Heart right ventricle (tissue), 16 donors: ENCODE data around the gene HERC6. TPM values are rescaled to one million over a fixed set of nuclear protein-coding genes. Genes with fewer than 3 reads are reported as not detected.

Experiments used
- ATAC-seq, 8 donors: fragments of 200-7000 bp; cut with Tn5 transposase; one replicate each; pipeline ENCODE4 v1.9.1; 2020; ENCODE audit warnings: mild to moderate bottlenecking in 8 of 8, moderate library complexity in 8 of 8, moderate number of reproducible peaks in 1 of 8
- DNase-seq, 2 donors: peaks; one replicate each; pipeline ENCODE4 v3.0.0-alpha.2; 2020
- H3K27ac ChIP-seq, 10 donors: fragments of 200-600 bp; sonication (generic) in 2 of 10; one replicate each; pipeline versions ENCODE4 v1.5.0 to v1.8.0; 2020 to 2022; ENCODE audit warnings: mild to moderate bottlenecking in 3 of 10
- H3K27me3 ChIP-seq, 7 donors: fragments of 200-600 bp; one replicate each; pipeline ENCODE4 v1.8.0; 2021 to 2022; ENCODE audit warnings: mild to moderate bottlenecking in 2 of 7
- H3K36me3 ChIP-seq, 9 donors: fragments of 200-600 bp; sonication (generic) in 1 of 9; one replicate each; pipeline versions ENCODE4 v1.5.0 to v1.8.0; 2020 to 2022; ENCODE audit warnings: mild to moderate bottlenecking in 2 of 9
- H3K4me1 ChIP-seq, 9 donors: fragments of 200-600 bp; sonication (generic) in 1 of 9; one replicate each; pipeline versions ENCODE4 v1.5.0 to v1.8.0; 2020 to 2022; ENCODE audit warnings: mild to moderate bottlenecking in 4 of 9
- H3K4me3 ChIP-seq, 10 donors: fragments of 200-600 bp; sonication (generic) in 2 of 10; one replicate each; pipeline versions ENCODE4 v1.5.0 to v1.8.0; 2020 to 2022; ENCODE audit warnings: mild to moderate bottlenecking in 7 of 10, moderate library complexity in 2 of 10
- H3K9me3 ChIP-seq, 11 donors: fragments of 200-600 bp in 10 of 11; sonication (generic) in 2 of 11; one replicate each; pipeline versions ENCODE4 v1.5.0 to v1.8.0; 2013 to 2022; ENCODE audit warnings: mild to moderate bottlenecking in 2 of 11, control low read depth in 1 of 11, moderate library complexity in 1 of 11
- CTCF ChIP-seq, 9 donors: fragments of 200-600 bp; sonication (generic) in 2 of 9; IDR thresholded peaks; one replicate each; pipeline versions ENCODE4 v1.5.0 to v1.8.0; 2021 to 2022; ENCODE audit warnings: antibody characterized with exemption in 9 of 9, mild to moderate bottlenecking in 5 of 9, moderate library complexity in 1 of 9
- WGBS, 2 donors: extraction: QIAGEN DNeasy Blood & Tissue Kit; methylation state at CpG; one replicate each; pipeline ENCODE4 v1.1.7; 2013; ENCODE audit warnings: inconsistent platforms in 1 of 2; 5-methylcytosine and 5-hydroxymethylcytosine counted together
- intact Hi-C, 10 donors: fragments of 100-400 bp; cut with DNase I; formaldehyde crosslinking; loops; one replicate each; pipeline versions ENCODE4 v1.11.1 to v1.14.2; 2022
- polyA plus RNA-seq, 2 donors: library from polyadenylated mRNA; stranded (reverse); fragments of 200-250 nt; gene quantifications; one replicate each; pipeline ENCODE4 v1.2.3, GENCODE V29; 2013
- total RNA-seq, 10 donors: library from RNA; stranded (reverse); fragmentation: NEBNext Ultra II Directional in 3 of 10; extraction: Animal tissue kit (Norgen Biotek cat#: 25700) in 3 of 10; gene quantifications; one replicate each; pipeline versions ENCODE4 v1.2.1 to v1.2.4, GENCODE V29; 2021 to 2023
- donor health status: Arrhythmogenic right ventricular cardiomyopathy.
- donor health status: ischemic (EF 13 %, LVEDD 7.1; RV severe dilation, severe dysfunction).
- donor health status: healthy with polysubstance abuse.
- donor health status: DM: no; HTN: yes; CAD: no.
- donor health status: DM: no; HTN: no; CAD: no.
- donor health status: ischemic (EF 25% LVEDD 6.9; RV normal size, moderate dysfunction).
- donor health status: ischemic (EF 25% LVEDD 5.7; RV mildly dilated, moderate dysfunction).
- donor health status: healthy.
- donor health status: DM: yes; HTN: yes; CAD: no.
- donor health status: Ischemic cardiomyopathy.
- donor health status: ischemic (EF 35%, LVEDD 5.7; RV mildly dilated, moderate dysfunction).
- donor health status: nonischemic (EF 11% LVEDD 7.7; RV severe dilation, severe dysfunction).
- donor health status: DM: yes; HTN: yes; CAD: no.
- donor health status: PGD.
- donor health status: ischemic (EF 29% LVEDD 5.4; RV normal size, mild dysfunction).
- donor health status: nonischemic (EF 23%, LVEDD 6.1; RV moderate dilation, normal function).

Gene HERC6
- total and polyA plus RNA-seq, 12 donors = 1.8 to 20.0 (median 14.6) TPM

GRCh38 chr4:88481537-88481936 is 102.9 kb downstream of the HERC6 start:
- WGBS, 2 donors = 35 to 43% methylated on average over 1 of the region's 1 CpG
- intact Hi-C loops = no loop called here

GRCh38 chr4:88489100-88489761 is 110.6 kb downstream of the HERC6 start:
- no peak overlapping the region for H3K27ac ChIP-seq
- ATAC-seq (no peak), DNase-seq (no peak)
- H3K4me1 ChIP-seq = no peaks in the 10 kb centered on the region
- H3K4me3 ChIP-seq = no peak overlapping the region
- WGBS, 2 donors = 81% methylated on average over 4 of the region's 4 CpGs
- intact Hi-C loops = no loop called here
- H3K27me3 ChIP-seq = no peaks in the 10 kb centered on the region
- H3K36me3 ChIP-seq = peaks cover 0 to 96% (median 3%) of the 10 kb centered on the region in 9 donors
- H3K9me3 ChIP-seq = no peaks in the 10 kb centered on the region
- no peak for TF ChIP-seq CTCF (IDR thresholded peaks at IDR 0.05)

More at GRCh38 chr4:88481537-88481936, 102.9 kb downstream of the HERC6 start:
- H3K27ac ChIP-seq = peak overlapping the region in 3 of 10 donors; percentile 12 to 59 (median 45)
- H3K4me3 ChIP-seq = no peak overlapping the region
- H3K4me1 ChIP-seq = peaks cover 0 to 7% (median 0%) of the 10 kb centered on the region in 9 donors
- ATAC-seq (peak in 4 of 8 donors; percentile 50 to 75 (median 64)), DNase-seq (no peak)
- H3K36me3 ChIP-seq = peaks cover 0 to 57% (median 0%) of the 10 kb centered on the region in 9 donors
- no peaks in the 10 kb centered on the region for H3K9me3 ChIP-seq
- no peaks in the 10 kb centered on the region for H3K27me3 ChIP-seq
- no peak for TF ChIP-seq CTCF (IDR thresholded peaks at IDR 0.05)

Other genes with a start within 250 kb of the HERC6 start
- gene ABCG2, start 220.2 kb upstream of the HERC6 start, total RNA-seq = 10 to 100 TPM in 1 of 10 donors, 1 to 10 TPM in 6, under 1 TPM in 3; 0.57 to 10.5 (median 4.1) TPM
- gene ABCG2, start 220.2 kb upstream of the HERC6 start, polyA plus RNA-seq = under 1 TPM; 0.22 to 0.33 TPM
- 100 to 1,000 TPM; 160 to 357 (median 282) TPM for gene PPM1K, start 94.3 kb upstream of the HERC6 start, total RNA-seq
- gene PPM1K, start 94.3 kb upstream of the HERC6 start, polyA plus RNA-seq = 10 to 100 TPM; 47.4 to 58.5 TPM
- 1 to 10 TPM; 1.6 to 4.7 (median 2.9) TPM for gene HERC5, start 78.3 kb downstream of the HERC6 start, total RNA-seq
- 1 to 10 TPM in 1 of 2 donors, under 1 TPM in 1; 0.84 to 2.3 TPM for gene HERC5, start 78.3 kb downstream of the HERC6 start, polyA plus RNA-seq
- gene PYURF, start 144.9 kb downstream of the HERC6 start, total RNA-seq = 10 to 100 TPM; 44.6 to 61.6 (median 47.5) TPM
- gene PYURF, start 144.9 kb downstream of the HERC6 start, polyA plus RNA-seq = 10 to 100 TPM; 56.9 to 99.3 TPM
- 10 to 100 TPM; 40.6 to 62.6 (median 47.2) TPM for gene HERC3, start 213.6 kb downstream of the HERC6 start, total RNA-seq
- 10 to 100 TPM in 1 of 2 donors, 1 to 10 TPM in 1; 8.5 to 13.2 TPM for gene HERC3, start 213.6 kb downstream of the HERC6 start, polyA plus RNA-seq